GM12875 (cell line): ENCODE results near the gene SF3B2.

Source experiments
- H3K4me3 ChIP-seq: one replicate; pipeline ENCODE4 v1.5.1; 2011; ENCODE audit warnings: low read depth, low read length, control low read depth
- TF ChIP-seq, protein P1 (sequence below): IDR thresholded peaks from 2 replicates; pipeline ENCODE4 v1.5.1; 2011; ENCODE audit warnings: low read depth, mild to moderate bottlenecking, control low read depth, inconsistent platforms, low read length, moderate library complexity, borderline replicate concordance; ENCODE audit not compliant: insufficient read depth

The SF3B2 gene

GRCh38 chr11:66052664-66052982, 459 bp downstream of the SF3B2 start:
- TF ChIP-seq, protein P1, sequence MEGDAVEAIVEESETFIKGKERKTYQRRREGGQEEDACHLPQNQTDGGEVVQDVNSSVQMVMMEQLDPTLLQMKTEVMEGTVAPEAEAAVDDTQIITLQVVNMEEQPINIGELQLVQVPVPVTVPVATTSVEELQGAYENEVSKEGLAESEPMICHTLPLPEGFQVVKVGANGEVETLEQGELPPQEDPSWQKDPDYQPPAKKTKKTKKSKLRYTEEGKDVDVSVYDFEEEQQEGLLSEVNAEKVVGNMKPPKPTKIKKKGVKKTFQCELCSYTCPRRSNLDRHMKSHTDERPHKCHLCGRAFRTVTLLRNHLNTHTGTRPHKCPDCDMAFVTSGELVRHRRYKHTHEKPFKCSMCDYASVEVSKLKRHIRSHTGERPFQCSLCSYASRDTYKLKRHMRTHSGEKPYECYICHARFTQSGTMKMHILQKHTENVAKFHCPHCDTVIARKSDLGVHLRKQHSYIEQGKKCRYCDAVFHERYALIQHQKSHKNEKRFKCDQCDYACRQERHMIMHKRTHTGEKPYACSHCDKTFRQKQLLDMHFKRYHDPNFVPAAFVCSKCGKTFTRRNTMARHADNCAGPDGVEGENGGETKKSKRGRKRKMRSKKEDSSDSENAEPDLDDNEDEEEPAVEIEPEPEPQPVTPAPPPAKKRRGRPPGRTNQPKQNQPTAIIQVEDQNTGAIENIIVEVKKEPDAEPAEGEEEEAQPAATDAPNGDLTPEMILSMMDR, result no peak
- peak overlapping the region; percentile 96 for H3K4me3 ChIP-seq

- TF ChIP-seq, protein P1, result no peak
- H3K4me3 ChIP-seq, result no peak overlapping the region
Observed at GRCh38 chr11:66055021-66055420, 2.9 kb downstream of the SF3B2 start.

- TF ChIP-seq, protein P1, result no peak
- H3K4me3 ChIP-seq, result no peak overlapping the region
Observed at GRCh38 chr11:66056501-66056900, 4.3 kb downstream of the SF3B2 start.

GRCh38 chr11:66059966-66060680, 8.0 kb downstream of the SF3B2 start:
- no peak overlapping the region for H3K4me3 ChIP-seq
- TF ChIP-seq, protein P1, result no peak

DNA sequence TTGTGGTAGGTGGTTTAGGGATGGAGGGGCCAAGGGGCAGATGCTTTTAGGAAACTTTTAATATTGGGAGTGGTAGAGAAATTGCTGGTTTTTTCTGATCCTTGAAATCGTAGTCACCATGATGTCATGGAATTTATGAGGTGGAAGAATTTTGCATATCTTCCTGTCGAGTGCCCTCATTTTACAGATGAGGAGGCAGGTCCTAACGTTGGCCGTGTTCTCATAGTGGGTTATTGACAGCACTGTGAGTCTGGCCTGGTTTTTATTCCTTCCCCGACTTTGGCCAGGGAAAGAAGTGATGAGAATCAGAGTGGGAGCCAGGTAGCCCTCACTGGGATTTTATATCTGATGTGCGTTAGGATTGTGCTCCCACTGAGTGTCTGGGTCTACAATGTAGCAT, 9.1 kb downstream of the SF3B2 start:
- no peak overlapping the region for H3K4me3 ChIP-seq
- TF ChIP-seq, protein P1, result no peak

DNA sequence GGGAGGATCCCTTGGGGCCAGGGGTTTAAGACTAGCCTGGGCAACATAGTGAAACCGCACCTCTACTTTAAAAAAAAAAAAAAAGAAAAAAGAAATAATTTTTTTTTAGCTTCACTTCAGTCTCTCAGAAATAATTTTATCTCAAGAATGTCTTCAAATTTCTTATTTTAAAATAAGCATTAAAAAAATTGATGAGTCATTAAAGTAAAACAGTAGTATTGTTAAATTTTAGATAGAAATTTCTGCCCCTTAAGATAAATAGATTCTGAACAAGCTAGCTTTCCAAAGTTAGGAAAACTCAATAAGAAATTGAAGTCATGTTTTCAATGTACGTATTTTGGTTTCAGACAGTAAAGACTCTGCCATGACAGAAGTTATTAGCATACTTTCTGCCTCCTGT, 10.2 kb downstream of the SF3B2 start:
- TF ChIP-seq, protein P1, result no peak
- H3K4me3 ChIP-seq, result no peak overlapping the region

- TF ChIP-seq, protein P1, result no peak
- no peak overlapping the region for H3K4me3 ChIP-seq
Observed at GRCh38 chr11:66063900-66064299, 11.7 kb downstream of the SF3B2 start.
